Right renal cortex interstitium (tissue), 3 donors: Measurements from ENCODE around the gene DIAPH1. TPM values are rescaled to one million over a fixed set of nuclear protein-coding genes. Genes with fewer than 3 reads are reported as not detected.
A peak's percentile ranks its signal among the peaks of the same experiment; 100 is the strongest.

Source experiments
- DNase-seq, 3 donors: peaks; one replicate each; pipeline ENCODE4 v3.0.0-alpha.2; 2013; ENCODE audit warnings: low read depth in 3 of 3, low spot score in 2 of 3
- polyA plus RNA-seq, 3 donors: library from polyadenylated mRNA; unstranded; fragments of 120-200 nt; gene quantifications; one replicate each; pipeline ENCODE4 v1.2.1, GENCODE V29; 2013; ENCODE audit not compliant: insufficient read length in 3 of 3

The DIAPH1 gene
- polyA plus RNA-seq, 3 donors: 74.8 to 81.9 (median 79.7) TPM

DNA sequence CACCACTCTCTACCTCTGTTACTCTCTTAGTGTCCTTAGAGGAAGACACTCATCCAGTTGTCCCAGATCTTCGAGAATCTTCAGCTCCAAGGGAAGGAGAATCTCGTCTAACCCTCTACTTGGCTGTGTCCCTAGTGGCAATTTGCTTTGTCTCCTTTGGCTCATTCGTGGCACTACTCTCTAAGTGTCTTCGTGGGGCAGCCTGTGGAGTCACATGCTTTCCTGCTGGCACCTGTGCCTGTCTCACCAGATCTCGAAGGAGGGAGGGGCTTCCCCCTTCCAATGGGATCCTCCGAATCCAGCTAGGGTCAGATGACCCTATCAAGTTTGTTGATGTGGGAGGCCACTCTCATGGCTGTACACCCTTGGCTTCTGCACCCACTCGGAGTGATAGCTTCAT lies 131.7 kb downstream of the DIAPH1 start:
- DNase-seq: no peak

DNA sequence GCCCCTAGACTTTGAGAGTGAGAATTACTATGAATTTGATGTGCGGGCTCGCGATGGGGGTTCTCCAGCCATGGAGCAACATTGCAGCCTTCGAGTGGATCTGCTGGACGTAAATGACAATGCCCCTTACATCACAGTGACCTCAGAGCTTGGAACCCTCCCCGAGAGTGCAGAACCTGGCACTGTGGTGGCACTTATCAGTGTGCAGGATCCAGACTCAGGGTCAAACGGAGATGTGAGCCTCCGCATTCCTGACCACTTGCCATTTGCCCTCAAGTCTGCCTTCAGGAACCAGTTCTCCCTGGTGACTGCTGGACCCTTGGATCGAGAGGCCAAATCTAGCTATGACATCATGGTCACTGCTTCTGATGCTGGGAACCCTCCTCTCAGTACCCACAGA lies 132.7 kb downstream of the DIAPH1 start:
- no peak for DNase-seq

DNA sequence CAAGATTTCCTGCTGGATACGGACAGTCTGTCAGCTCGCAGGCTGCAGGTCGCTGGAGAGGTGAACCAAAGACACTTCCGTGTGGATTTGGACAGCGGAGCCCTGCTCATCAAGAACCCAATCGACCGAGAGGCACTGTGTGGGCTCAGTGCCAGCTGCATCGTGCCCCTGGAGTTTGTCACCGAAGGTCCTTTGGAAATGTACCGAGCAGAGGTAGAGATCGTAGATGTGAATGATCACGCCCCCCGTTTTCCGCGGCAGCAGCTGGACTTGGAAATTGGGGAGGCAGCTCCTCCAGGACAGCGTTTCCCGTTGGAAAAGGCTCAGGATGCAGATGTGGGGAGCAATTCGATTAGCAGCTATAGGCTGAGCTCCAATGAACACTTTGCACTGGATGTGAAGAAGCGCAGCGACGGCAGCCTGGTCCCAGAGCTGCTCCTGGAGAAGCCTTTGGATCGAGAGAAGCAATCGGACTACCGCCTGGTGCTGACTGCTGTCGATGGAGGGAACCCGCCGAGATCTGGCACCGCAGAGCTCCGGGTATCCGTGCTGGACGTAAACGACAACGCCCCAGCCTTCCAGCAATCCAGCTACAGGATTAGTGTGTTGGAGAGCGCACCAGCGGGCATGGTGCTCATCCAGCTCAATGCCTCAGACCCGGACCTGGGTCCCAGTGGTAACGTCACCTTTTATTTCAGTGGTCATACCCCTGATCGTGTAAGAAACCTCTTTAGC lies 133.3 kb downstream of the DIAPH1 start:
- DNase-seq: no peak

DNA sequence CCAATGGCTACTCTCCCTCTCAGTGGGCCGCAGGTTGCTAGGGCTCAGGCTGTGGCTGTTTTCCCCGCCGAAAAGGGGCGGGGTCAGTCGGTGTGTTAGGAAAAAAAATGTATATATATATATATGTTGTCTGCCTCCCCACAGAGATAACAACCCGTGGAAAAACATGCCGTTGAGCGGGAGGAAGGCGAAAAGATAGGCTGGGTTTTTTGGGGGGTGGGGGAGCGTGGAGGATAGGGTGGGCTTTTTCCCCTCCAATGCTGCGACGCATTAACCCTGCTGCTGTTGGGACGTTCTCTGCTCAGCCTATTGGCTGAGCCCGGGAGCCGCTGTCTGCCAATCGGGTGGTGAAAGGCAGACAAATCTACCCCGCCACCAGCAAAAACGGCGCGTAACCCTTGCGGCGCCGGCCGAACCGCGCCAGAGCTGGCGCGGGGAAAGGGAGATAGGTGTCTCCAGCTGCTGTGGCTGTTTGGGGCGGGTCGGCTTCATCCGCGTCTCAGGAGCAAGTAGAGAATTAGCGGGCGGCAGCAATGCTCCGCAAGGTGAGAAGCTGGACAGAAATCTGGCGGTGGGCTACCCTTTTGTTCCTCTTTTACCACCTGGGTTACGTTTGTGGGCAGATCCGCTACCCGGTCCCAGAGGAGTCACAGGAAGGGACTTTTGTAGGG lies 134.0 kb downstream of the DIAPH1 start, which contains the start of gene PCDHGC4:
TSS of gene PCDHGC4 (plus strand) at position 390 of the 671 bp plus-strand sequence. CDS start at position 534, 144 bp downstream.
- DNase-seq: no peak

DNA sequence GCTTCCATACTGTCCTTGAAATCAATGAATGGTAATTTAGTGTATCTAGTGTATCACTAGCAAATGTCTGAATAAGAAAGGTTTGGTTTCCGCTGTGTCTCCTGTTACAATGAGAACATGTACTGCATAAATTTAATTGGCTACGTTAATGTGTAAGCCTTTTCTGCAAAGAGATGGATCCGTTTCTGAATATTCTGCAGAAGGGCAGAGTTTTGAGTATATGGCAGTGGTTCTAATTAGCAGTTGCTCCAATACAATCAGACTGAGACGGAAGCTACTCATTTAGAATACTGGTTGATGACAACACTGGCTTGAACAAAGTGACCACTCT lies 134.5 kb downstream of the DIAPH1 start:
- DNase-seq: no peak

DNA sequence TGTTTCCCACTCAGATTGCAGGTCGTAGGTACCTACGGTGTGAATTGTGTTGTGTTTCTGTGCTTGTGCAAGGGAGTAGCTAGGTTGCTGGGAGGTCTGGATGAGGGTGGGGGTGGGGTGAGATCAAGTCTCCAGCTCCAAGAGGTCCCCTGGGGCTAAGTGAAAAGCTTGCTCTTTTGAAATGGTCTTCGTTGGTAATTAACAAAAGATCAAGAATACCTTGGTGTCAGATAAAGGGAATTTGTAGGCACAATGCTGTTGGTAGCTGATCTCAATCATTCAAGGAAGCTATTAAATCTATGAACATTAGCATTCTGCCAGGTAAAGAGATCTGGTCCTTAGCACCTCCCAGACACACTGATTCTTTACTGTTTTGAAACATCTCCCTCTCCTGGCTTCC lies 134.9 kb downstream of the DIAPH1 start:
- no peak for DNase-seq

DNA sequence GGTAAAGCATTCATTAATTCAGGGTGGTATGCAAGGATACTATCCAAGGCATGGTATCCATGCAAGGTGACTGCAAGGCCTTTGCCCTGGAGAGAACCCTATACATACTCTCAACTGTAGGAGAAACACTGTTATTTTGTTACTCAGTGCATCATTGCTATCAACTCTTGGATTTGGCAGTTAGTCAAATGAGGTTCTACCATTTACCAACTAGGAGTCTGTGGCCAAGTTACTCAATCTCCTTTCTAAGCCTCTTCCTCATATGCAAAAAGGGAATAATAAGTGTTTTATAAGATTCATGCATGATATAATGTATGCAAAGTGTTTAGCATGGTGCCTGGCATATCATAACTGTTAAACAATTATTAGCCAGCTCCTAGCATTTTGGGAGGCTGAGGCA lies 139.0 kb downstream of the DIAPH1 start:
- DNase-seq: no peak

DNA sequence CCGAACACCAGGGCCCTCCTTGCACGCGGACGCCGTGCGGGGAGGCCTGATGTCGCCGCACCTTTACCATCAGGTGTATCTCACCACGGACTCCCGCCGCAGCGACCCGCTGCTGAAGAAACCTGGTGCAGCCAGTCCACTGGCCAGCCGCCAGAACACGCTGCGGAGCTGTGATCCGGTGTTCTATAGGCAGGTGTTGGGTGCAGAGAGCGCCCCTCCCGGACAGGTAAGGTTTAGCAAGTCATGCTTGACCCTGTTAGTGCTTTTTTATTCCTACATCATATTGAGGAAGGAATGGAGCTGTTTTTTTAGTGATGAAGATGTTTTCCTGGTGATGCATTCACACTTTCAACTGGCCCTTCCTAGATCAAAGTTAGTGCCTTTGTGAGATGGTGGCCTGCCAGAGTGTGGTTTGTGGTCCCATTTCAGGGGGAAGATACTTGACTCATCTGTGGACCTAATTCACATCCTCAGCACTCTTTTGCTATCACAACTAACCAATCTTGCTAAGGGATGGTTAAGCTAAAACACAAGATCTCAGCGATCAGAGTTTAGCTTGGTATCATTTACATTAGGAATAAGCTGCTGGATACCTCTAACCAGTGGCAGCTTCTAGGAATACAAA lies 140.4 kb downstream of the DIAPH1 start:
- no peak for DNase-seq

DNA sequence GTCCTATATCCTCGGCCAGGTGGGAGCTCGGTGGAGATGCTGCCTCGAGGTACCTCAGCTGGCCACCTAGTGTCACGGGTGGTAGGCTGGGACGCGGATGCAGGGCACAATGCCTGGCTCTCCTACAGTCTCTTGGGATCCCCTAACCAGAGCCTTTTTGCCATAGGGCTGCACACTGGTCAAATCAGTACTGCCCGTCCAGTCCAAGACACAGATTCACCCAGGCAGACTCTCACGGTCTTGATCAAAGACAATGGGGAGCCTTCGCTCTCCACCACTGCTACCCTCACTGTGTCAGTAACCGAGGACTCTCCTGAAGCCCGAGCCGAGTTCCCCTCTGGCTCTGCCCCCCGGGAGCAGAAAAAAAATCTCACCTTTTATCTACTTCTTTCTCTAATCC lies 141.0 kb downstream of the DIAPH1 start:
- DNase-seq: no peak

DNA sequence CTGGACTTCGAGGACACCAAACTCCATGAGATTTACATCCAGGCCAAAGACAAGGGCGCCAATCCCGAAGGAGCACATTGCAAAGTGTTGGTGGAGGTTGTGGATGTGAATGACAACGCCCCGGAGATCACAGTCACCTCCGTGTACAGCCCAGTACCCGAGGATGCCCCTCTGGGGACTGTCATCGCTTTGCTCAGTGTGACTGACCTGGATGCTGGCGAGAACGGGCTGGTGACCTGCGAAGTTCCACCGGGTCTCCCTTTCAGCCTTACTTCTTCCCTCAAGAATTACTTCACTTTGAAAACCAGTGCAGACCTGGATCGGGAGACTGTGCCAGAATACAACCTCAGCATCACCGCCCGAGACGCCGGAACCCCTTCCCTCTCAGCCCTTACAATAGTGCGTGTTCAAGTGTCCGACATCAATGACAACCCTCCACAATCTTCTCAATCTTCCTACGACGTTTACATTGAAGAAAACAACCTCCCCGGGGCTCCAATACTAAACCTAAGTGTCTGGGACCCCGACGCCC lies 141.7 kb downstream of the DIAPH1 start:
- DNase-seq: no peak

DNA sequence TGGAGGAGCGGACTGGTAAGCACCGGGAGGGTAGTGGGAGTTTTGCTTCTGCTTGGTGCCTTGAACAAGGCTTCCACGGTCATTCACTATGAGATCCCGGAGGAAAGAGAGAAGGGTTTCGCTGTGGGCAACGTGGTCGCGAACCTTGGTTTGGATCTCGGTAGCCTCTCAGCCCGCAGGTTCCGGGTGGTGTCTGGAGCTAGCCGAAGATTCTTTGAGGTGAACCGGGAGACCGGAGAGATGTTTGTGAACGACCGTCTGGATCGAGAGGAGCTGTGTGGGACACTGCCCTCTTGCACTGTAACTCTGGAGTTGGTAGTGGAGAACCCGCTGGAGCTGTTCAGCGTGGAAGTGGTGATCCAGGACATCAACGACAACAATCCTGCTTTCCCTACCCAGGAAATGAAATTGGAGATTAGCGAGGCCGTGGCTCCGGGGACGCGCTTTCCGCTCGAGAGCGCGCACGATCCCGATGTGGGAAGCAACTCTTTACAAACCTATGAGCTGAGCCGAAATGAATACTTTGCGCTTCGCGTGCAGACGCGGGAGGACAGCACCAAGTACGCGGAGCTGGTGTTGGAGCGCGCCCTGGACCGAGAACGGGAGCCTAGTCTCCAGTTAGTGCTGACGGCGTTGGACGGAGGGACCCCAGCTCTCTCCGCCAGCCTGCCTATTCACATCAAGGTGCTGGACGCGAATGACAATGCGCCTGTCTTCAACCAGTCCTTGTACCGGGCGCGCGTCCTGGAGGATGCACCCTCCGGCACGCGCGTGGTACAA lies 142.5 kb downstream of the DIAPH1 start:
- no peak for DNase-seq

DNA sequence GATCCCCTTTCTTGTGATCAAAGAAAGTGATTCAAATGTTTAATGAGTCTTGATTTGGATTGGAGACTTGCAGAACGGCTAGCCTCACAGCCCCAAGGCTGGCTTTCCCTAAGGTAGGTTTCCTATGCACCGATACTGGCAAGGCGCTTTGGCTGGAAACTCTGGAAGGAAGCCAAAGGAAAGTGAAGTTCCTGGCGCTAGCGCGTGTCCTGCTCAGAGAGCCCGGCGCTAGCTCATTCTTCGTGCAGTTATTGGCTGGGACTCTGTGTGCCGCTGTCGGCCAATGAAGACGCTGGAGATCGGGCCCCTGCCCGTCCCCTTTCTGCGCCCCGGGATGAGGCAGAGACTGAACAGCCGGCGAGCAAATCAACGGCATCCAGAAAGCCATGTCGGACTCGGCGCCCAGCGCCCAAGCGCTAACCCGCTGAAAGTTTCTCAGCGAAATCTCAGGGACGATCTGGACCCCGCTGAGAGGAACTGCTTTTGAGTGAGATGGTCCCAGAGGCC lies 143.1 kb downstream of the DIAPH1 start, which contains the start of gene PCDHGC3:
TSS of gene PCDHGC3 (plus strand) at position 342 of the 507 bp plus-strand sequence. CDS start at position 493, 151 bp downstream.
- DNase-seq: peak; percentile 84 to 91 (median 84)

DNA sequence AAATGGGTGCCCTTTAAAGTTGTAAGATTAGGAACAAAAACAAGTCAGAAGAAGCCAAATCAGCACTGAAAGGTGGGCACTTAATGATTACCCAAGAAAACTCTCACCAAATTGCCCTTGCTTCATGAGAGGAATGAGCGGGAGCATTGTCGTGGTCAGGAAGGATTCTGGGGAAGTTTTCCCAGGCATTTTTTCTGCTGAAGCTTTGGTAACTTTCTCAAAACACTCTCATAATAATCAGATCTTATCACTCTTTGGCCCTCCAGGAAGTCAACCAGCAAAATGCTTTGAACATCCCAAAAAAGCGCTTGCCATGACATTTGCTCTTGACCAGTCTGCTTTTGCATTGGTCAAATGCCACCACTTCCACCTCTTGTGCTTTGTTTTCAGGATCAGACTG lies 153.4 kb downstream of the DIAPH1 start:
- no peak for DNase-seq

Other genes starting within 250 kb of the DIAPH1 start
- 1 to 10 TPM; 1.4 to 2.6 (median 1.7) TPM for gene PCDHGB3, start 248.8 kb downstream of the DIAPH1 start, polyA plus RNA-seq
- gene PCDHGA6, start 245.1 kb downstream of the DIAPH1 start, polyA plus RNA-seq: 1 to 10 TPM; 4.2 to 7.8 (median 5.8) TPM
- 1 to 10 TPM; 1.6 to 2.3 (median 2.2) TPM for gene PCDHGA7, start 236.3 kb downstream of the DIAPH1 start, polyA plus RNA-seq
- gene PCDHGB4, start 231.3 kb downstream of the DIAPH1 start, polyA plus RNA-seq: 1 to 10 TPM; 5.3 to 6.0 (median 5.5) TPM
- under 1 TPM; 0.29 to 0.40 (median 0.30) TPM for gene PCDHGA8, start 226.4 kb downstream of the DIAPH1 start, polyA plus RNA-seq
- gene PCDHGB5, start 221.1 kb downstream of the DIAPH1 start, polyA plus RNA-seq: 1 to 10 TPM; 7.8 to 9.7 (median 8.3) TPM
- 1 to 10 TPM; 4.9 to 6.0 (median 5.3) TPM for gene PCDHGA9, start 216.2 kb downstream of the DIAPH1 start, polyA plus RNA-seq
- gene PCDHGB6, start 211.0 kb downstream of the DIAPH1 start, polyA plus RNA-seq: 1 to 10 TPM; 6.6 to 8.2 (median 6.8) TPM
- gene PCDHGA10, start 206.0 kb downstream of the DIAPH1 start, polyA plus RNA-seq: 1 to 10 TPM; 3.1 to 3.5 (median 3.2) TPM
- gene PCDHGB7, start 201.3 kb downstream of the DIAPH1 start, polyA plus RNA-seq: 10 to 100 TPM; 12.4 to 16.9 (median 14.0) TPM
- 1 to 10 TPM; 4.4 to 4.7 (median 4.7) TPM for gene PCDHGA11, start 197.9 kb downstream of the DIAPH1 start, polyA plus RNA-seq
- gene PCDHGA12, start 188.5 kb downstream of the DIAPH1 start, polyA plus RNA-seq: 1 to 10 TPM in 2 of 3 donors, under 1 TPM in 1; 0.94 to 1.4 (median 1.3) TPM
- 100 to 1,000 TPM; 103 to 113 (median 107) TPM for gene PCDHGC3, start 143.0 kb downstream of the DIAPH1 start, polyA plus RNA-seq
- gene PCDHGC4, start 134.0 kb downstream of the DIAPH1 start, polyA plus RNA-seq: 1 to 10 TPM; 2.4 to 2.9 (median 2.9) TPM
- under 1 TPM; 0.27 to 0.32 (median 0.29) TPM for gene PCDHGC5, start 129.9 kb downstream of the DIAPH1 start, polyA plus RNA-seq
- 100 to 1,000 TPM in 1 of 3 donors, 10 to 100 TPM in 2; 95.4 to 100 (median 96.6) TPM for gene HDAC3, start 17.8 kb upstream of the DIAPH1 start, polyA plus RNA-seq
- gene RELL2, start 18.0 kb upstream of the DIAPH1 start, polyA plus RNA-seq: 1 to 10 TPM in 1 of 3 donors, under 1 TPM in 2; 0.64 to 1.1 (median 0.78) TPM
- 10 to 100 TPM; 10.1 to 12.2 (median 11.6) TPM for gene FCHSD1, start 32.4 kb upstream of the DIAPH1 start, polyA plus RNA-seq
- gene ARAP3, start 63.2 kb upstream of the DIAPH1 start, polyA plus RNA-seq: 10 to 100 TPM; 15.9 to 18.9 (median 17.1) TPM